Hepatocyte (in vitro differentiated cells): ENCODE data around the gene GRK5.

Source experiments
- EZH2 ChIP-seq: fragments of 200-600 bp; sonication (generic); IDR thresholded peaks from 2 replicates; pipeline ENCODE4 v1.6.1; 2016; ENCODE audit warnings: antibody characterized with exemption, mild to moderate bottlenecking, borderline replicate concordance
- EZH2phosphoT487 ChIP-seq: fragments of 200-600 bp; sonication (generic); IDR thresholded peaks from one replicate; pipeline ENCODE4 v1.6.1; 2018; ENCODE audit warnings: antibody characterized with exemption, mild to moderate bottlenecking, low read depth, moderate library complexity; ENCODE audit not compliant: unreplicated experiment, severe bottlenecking
- TF ChIP-seq, protein P1 (sequence below): fragments of 200-600 bp; sonication (generic); IDR thresholded peaks from 2 replicates; pipeline ENCODE4 v1.5.1; 2016; ENCODE audit warnings: antibody characterized with exemption, mild to moderate bottlenecking; ENCODE audit not compliant: poor library complexity

GRCh38 chr10:119413471-119414080, 206.2 kb downstream of the GRK5 start:
- TF ChIP-seq, protein P1, sequence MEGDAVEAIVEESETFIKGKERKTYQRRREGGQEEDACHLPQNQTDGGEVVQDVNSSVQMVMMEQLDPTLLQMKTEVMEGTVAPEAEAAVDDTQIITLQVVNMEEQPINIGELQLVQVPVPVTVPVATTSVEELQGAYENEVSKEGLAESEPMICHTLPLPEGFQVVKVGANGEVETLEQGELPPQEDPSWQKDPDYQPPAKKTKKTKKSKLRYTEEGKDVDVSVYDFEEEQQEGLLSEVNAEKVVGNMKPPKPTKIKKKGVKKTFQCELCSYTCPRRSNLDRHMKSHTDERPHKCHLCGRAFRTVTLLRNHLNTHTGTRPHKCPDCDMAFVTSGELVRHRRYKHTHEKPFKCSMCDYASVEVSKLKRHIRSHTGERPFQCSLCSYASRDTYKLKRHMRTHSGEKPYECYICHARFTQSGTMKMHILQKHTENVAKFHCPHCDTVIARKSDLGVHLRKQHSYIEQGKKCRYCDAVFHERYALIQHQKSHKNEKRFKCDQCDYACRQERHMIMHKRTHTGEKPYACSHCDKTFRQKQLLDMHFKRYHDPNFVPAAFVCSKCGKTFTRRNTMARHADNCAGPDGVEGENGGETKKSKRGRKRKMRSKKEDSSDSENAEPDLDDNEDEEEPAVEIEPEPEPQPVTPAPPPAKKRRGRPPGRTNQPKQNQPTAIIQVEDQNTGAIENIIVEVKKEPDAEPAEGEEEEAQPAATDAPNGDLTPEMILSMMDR = no peak
- TF ChIP-seq EZH2 (no peak), EZH2phosphoT487 (no peak)
